DMS53 treated with DMSO at 0.1 percent for 48 hours (cell line): ENCODE data around the gene MCHR2.
A peak's percentile ranks its signal among the peaks of the same experiment; 100 is the strongest.

Experiments used
- DNase-seq: peaks from one replicate; lab custom pipeline; 2025; ENCODE audit not compliant: unreplicated experiment; lab: John Stamatoyannopoulos, UW

Gene MCHR2

DNA sequence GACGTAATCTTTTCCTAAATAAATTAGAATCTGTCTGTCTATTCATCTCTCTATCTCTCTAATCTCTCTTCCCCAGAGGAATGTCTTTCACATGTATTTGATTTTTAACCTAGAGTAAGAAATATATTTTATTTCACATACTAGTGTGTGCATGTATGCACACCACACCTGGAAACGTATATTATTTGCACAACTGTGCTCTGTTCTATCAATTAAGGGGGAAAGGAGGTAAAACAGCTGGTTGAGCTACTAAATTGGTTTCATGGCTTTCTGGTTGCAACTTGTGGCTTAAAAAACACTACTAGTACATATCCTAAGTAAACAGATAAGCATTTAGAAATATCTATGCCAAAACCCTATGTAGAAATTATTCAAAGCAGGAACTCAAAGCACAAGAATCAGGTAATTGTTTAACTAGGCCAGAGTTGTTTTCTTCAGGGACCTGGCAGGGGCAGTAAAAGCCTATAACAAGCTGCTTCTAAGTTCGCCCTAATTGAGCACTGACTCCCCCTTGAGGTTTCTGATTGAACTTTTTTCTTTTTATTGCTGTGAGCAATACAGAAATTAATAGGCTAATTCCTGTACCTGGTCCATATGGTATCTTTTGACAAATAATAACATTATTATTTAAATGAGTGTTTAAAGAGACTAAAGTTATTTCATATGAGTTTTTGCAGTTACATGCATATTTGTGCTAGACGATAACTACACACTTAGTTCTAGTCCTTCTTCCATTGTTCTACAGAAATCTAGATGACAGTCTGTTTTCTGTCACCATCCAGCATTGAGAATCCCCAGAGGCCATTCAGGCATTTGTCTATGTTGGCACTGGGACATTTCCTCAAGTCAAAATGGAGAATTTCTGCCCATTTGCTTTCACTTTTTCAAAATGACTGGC lies 88.6 kb downstream of the MCHR2 start:
- DNase-seq: peak; percentile 59

DNA sequence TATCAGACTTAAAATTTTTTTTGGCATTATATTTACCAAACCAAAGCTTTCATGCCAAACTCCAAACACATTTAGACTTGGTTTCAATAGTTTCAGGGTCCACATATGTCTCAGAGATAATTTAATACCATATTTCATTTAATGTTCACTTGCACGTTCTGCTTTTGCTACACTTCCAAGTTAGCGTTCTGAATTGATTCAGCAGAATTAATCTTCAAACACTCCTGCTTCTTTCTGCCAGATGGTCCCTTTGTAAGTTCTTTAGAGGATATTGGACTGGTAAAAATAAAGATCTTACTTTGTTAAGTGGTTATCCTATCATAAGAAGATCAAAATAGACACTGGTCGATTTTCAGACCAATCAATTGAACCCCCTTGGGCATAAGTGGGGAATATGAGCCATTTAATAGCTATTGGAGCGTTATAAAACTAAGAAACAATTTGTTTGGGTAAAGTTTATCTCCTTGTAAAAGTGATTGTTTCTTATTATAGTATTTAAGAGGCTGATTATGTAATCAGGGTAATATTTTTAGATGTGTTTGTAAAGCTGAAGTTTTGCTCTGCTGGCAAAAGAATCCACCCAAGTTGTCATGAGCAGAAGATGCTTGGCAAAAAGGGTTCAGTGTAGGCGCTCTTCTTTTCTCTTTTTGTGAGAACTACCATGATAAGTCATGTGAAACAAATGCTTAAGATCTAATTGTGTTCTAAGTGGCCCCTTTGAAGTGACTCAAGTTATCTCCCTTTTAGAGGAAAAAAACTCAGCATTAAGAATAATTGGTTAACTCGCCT lies 92.2 kb downstream of the MCHR2 start:
- DNase-seq: no peak

DNA sequence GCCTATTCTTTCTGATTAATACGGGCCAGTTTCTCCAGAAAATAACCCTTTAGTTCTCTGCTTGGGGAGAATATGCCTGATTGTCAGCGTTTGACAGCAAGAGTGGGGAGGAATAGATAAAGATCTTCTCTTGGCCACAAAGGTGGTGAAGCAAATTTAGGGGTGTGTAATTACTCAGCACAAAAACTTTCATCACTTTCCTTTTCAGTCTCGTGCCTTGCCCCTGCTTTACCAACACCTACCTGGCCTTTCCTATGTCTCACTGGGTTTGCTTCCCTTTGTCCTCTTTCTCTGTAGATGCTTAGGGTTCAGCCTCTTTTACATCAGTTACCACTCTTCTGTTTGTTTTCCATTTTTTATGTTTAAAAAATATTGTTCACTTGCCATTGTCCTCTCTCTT lies 99.2 kb downstream of the MCHR2 start:
- no peak for DNase-seq

DNA sequence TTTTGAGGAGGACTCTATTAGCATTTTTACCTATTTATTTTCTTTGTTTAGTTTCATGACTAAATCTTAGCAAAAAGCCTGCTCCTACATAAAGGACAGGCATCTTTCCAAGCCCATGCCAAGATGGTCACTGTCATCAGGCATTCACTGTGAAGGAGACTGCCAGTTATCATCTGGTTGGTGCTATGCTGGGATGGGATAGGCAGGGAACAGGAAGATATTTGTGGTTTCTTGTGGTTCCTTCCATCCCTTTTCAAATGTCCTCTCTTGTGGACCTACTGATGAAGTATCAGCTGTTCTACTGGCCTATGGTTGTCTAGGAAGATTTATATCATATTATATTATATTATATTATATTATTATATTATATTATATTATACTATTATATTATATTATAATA lies 107.0 kb downstream of the MCHR2 start:
- DNase-seq: no peak

DNA sequence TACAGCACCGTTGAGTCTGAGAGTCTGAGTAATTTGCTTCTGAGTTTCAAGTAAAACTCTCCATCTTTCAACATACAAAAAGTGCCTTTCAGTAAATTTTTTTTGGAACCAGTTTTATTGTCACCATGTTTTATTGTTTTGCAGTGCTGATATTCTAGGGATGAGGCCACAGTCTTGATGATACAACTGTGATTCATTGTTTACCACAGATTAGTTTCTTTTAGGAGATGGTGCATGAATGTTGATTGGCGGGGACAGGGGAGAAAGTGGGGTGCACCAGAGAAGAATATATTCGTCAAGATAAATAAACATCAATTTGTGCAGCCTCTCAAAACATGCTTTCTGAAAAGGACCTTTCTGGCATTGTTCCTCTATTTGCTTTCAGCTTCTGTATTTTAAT lies 109.0 kb downstream of the MCHR2 start:
- DNase-seq: no peak

DNA sequence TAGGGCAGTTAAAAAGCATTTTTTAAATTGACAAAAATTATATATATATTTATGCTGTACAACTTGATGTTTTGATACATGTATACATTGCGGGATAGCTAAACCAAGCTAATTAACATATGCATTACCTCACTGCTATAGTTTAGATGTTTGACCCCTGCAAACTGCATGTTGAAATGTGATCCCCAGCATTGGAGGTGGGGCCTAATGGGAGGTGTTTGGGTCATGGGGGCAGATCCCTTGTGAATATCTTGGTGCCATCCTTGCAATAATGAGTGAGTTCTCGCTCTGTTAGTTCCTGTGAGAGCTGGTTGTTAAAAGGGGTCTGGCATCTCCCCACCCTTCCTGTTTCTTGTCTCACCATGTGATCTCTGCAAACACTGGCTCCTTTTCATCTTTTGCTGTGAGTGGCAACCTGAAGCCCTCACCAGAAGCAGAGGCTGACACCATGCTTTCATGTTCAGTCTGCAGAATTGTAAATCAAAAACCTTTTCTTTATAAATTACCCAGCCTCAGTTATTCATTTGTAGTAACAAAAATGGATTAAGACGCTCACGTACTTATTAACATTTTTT lies 111.8 kb downstream of the MCHR2 start:
- DNase-seq: no peak

DNA sequence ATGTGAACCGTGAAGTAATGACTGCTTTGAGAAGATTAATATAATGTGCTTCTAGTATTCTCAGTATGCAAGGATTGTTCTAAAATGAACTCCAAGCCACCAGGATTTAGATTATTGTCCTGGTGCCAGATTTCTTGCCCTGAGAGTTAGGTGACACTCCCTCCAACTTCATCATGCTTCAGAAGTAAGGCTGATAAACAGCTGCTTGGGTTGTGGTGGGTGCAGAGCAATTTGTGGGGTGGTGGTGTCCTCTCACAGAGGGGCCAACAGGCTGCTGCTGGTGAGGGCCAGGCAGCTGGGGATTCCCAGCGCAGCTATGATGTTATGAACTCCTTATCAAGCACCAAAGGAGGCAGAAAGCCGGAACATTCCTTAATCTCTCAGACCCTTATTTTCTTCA lies 114.6 kb downstream of the MCHR2 start:
- DNase-seq: no peak

DNA sequence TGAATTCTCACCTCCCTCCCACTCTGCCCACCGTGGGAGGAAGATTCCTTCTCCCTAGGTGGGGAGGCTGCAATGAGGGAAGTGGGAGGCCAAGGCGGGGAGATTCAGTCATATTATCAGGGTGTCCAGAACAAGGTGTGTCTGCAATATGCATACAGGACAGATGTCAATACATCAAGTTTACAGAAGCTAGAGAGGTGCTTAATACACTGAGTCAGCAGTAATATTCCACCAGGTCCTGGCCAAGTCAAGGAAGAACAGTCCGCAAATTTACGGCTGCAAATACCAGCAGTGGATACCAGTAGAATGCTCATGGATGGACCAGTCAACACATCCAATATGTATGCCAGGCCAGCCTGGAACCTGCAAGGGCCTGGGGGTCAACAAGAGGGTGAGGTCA lies 119.0 kb downstream of the MCHR2 start:
- DNase-seq: no peak

DNA sequence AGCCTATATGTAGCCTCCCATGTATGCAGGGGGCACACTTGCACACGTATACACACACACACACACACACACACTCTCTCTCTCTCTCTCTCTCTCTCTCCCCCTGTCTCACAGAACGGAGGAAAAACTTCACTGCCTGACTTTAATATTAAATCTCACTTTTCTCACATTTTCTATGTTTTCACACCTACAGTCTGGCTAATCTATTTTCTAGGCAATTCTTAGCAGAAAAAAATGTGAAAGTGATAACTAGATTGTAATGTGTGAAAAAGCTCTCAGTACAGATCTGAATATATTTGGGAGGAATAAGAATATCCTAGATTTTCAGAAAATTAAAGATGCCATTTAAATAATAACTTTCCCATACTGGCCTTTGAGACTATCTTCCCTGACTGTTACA lies 120.9 kb downstream of the MCHR2 start:
- no peak for DNase-seq

DNA sequence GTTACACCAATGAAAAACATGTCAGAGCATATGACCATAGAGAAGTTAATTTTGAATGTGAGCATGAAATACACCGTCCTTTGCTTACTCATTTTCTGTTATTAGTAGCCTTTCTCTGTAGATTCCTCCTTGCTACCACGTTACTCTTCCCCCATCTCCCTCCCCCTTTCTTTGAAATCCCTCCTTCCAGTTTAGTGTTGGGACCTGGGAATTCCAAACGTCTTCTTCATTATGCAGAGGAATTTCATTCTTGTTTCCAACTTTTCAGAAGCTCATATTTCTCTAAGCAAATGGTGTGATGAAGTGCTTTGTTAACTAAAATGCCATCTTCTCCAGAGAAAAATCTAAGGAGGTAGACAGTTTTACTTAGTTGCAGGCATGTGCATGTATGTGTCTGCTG lies 122.4 kb downstream of the MCHR2 start:
- no peak for DNase-seq
